ENCODE measurements around the gene MAN2B2. TPM values are rescaled to one million over a fixed set of nuclear protein-coding genes. Genes with fewer than 3 reads are reported as not detected.
A peak's percentile ranks its signal among the peaks of the same experiment; 100 is the strongest.

Gene MAN2B2
- total RNA-seq, 1 donor from 2014 or later = 5.2 TPM

DNA sequence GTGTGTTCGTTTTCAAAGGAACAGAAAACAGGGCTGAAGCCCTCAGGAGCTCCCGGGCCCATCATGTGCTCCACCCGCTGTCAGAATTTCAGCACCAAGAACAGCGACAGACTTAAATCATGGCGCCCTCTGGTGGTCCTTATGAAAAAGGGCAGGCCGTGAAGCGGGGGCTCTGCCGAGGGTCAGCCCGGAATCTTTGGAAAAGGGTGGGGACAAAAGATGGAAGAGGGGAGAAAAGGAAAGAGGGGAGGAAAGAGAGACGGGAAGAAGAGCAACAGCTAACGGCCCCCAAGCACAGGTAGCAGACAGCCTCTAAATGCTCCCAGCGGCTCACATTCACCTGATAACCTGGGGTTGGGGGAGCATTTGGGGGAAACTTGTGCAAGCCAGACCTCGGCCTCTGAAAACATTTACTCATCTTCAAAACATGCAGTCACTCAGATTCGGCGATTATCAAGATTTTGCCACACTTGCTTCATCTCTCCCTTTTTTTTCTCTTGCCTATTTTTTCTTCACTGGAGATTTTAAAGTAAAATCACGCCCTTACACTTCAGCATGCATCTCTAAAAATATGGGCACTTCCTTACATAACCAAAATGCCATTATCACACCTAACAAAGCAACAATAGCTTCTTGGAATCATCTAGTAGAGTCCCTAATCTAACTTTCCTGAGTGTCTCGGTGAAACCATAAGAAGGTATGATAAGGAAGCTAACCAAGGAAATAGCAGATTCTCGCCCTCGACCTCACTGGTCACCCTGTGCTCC, 28.1 kb upstream of the MAN2B2 start:
- DNase-seq = peak; percentile 37

DNA sequence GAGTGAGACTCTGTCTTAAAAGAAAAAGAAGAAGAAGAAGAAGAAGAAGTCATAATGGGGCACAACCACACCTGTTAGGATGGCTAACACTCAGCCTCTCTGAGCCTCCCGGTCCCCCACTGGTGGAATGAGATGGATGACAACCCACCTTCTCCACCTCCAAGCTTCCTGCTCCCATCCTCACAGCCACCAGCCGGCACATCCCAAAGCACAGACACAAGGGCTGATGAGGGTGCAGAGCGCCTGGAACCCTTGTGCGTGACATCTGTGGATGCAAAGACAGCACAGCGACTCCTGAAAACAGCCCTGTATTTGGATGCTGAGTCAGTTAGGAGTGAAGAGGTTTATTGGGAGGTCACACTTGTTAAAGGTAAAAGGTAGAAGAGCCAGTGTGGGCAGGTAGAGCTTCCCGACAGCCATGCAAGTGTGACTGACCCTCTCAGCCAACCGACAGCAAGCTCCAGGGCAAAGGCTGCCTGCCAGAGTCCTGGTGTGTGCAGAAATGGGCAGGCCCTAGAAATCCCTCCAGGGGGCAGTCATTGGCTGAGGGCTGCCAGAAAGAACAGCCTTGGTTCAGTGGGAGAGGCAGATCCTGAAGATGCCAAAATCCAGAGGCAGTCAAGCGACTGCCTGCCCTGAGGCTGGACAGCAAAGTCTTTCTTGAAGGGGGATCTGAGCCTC, 26.6 kb upstream of the MAN2B2 start:
- no peak for DNase-seq

DNA sequence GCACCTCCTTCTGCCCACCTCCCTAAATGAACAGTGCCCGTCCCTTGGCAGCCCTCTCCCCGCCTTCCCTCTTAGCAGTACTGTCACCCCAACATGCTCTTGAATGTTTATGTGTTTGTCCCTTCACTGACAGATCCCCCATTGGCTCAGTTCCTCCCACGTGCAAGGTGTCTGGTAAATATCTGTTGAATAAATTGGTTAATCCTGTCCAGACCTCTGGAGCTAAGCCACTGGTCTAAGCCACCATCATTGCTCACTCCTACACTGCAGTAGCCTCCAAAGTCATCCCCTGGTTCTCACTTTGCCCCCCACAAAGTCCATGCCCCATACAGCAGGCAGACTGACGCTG, 26.1 kb upstream of the MAN2B2 start:
- DNase-seq = no peak

DNA sequence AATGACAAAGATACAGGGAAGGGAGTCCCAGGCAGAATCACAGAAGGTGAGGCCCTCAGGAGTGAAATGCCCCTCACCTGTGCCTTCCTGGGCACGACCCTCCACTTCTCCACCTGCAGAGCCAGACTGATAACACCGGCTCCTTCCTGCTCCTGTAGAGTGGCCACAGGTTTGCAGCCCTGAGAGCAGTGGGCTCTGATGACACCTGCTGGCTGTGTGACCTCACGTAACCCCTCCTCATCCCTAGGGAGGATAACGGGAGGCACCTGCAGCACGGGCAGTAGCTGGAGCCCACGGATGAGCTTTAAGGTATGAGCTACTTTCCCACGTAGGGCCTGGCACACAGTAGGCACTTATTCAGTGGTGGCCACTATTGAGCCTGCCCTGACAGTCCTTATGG, 25.5 kb upstream of the MAN2B2 start:
- DNase-seq = no peak

DNA sequence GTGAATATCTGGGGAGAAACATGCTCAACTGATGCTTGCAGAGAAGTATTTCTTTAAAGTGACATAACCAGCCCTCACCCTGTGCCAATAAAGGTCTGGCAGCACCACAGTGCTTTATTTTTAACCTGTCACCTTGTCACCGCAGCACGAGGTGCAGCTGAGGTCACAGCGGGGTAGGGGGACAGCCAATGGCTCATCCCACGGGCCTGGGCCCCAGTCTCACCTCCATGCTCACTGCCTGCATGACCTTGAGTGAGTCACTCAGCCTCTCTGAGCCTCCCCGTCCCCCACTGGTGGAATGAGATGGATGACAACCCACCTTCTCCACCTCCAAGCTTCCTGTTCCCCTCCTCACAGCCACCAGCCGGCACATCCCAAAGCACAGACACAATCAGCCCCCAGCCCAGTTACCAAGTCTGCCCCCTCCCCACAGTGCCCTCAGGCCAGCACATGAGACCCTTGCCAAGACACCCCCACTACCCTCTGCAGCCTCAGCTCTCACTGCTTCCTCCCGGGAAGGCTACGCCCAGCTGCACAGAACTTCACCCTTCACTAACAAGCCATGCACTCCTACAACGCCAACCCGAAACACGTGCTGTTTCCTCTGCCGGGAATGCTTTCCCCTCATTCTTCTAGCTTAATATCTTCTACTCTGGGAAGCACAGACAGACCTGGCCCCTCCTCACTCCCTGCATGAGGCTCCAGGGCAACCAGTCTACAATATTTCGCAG, 24.9 kb upstream of the MAN2B2 start:
- no peak for DNase-seq

DNA sequence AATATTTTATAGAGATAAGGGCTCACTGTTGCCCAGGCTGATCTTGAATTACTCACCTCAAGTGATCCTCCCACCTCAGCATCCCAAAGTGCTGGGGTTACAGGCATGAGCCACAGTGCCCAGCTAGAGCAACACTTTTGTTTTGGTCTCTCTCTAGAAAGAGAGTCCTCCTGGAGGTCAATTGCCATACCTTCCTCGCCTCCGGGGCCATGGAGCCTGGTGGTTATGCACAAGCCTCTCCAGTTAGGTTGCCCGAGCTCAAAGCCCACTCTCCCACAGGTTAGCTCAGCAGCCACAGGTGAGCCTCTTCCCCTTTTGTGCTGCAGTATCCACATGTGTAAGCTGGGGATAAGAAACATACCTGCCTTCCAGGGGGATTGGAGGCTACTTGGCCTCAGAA, 24.2 kb upstream of the MAN2B2 start:
- no peak for DNase-seq

DNA sequence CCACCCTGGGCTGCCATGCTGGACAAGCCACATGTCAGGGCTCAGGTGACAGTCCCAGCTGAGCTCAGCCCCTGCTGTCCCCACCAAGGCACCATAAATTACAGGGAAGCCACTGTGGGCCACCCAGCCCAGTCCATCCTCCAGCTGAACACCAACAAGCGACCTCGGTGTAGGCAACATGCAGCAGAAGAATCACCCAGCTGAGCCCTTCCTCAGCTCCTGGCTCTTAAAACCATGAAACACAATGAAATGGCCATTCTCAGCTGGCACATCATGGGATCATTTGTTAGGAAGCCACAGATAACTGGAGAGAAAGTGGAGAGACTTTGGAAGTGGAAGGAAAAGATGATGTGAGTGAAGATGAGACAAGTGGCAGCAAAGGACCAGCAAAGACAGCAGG, 23.3 kb upstream of the MAN2B2 start:
- no peak for DNase-seq

DNA sequence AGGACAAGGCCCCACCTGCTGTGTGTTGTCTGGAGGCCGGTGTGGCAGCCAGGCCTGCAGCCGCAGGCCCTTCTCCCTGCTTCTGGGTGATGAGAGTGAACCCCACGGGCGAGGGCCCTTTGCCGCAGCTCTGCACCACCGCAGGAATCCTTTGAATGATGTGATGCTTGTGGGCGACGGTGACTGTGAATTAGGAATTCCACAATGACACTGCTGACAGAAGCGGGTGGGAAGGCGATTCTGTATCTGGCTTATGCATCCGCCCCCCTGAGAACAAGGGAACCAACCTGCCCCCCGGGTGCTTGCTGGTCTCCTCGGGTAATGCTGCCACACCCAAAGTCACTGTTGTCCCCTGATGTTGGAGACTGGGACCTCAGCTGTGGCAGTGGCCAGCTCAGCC, 19.5 kb upstream of the MAN2B2 start:
- no peak for DNase-seq

DNA sequence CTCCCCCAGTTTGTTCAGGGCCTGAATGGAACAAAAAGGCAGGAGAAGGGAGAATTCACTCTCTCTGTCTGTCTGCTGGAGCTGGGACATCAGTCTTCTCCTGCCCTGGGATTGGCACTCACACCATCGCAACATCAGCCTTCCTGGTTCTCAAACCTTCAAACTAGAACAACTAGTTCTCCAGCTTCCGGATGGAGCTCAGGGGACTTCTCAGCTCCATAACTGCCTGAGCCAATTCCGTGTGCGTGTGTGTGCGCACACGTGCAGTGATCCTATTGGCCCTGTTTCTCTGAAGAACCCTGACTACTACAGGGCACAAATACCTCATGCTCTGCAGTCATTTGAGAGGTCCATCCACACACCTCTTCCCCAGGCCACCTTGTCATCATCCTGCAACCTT, 18.7 kb upstream of the MAN2B2 start:
- no peak for DNase-seq

DNA sequence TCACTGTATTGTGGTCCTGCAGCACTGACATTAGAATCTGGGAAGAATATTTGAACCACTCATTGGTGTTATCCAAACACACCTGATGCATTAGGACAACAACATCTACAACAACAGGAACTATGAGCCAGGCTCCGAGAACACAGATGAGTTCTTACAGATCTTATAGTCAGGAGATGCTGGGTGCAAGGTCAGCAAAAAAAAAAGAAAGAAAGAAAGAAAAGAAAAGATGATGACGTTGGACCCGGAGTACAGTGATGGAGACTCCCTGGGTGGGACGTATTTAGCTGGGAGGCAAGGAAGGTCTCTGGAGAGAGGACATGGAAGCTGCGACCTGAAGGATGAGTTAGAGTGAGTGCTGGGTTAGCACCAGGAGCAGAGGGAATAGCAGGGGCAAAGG, 17.8 kb upstream of the MAN2B2 start:
- no peak for DNase-seq

DNA sequence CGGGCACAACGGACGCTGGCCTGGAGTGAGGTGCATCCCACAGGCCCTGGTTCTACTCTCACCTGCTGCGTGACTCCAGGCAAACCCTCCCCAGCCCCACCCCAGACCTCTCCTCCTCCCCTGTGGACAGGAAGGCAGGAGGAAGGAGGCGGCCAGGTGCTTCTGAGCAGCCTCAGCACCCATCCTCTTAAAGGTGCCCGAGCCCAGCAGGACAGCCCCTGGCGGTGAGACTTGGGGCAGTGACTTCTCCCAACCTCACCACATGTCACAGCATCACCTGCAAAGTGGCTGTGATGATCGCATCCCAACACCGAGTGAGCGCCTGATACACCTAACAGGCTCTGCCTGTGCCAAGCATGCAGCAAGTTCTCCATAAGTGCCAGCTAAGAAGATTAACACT, 17.1 kb upstream of the MAN2B2 start:
- no peak for DNase-seq

DNA sequence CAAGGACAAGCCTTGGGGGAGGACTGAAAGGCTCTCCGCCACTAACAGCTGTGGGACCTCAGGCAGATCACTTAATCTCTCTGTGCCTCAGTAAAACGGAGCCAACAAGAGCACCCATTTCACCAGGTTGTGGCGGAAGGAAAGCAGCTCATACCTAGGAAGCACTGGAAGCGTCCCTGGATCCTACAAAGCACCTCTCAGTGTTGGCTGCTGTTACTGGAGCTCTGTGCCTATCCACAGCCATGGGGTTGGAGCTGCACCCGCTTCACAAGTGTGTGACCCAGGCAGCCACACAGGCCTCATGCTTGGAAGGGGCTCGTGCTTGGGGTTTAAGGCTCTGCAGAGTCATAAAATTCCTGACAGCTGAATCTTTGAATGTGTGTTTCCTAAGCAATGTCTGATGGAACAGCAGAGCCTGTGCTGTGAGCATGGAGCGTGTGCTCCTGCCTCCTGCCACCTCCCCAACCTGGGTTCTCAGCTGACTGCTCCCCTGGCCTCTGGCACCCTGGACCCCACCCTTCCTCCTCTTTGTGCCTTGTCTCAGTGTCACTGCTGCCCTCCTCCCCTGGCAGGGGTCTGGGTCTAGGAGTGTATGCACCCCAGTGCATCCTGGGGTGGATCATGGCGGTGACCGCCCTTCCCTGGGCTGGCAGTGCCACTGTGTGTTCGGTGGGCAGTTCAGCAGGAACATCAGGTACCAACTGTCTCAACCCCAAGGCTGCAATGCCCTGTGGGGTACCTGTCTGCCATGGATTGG, 14.4 kb upstream of the MAN2B2 start:
- DNase-seq = no peak

DNA sequence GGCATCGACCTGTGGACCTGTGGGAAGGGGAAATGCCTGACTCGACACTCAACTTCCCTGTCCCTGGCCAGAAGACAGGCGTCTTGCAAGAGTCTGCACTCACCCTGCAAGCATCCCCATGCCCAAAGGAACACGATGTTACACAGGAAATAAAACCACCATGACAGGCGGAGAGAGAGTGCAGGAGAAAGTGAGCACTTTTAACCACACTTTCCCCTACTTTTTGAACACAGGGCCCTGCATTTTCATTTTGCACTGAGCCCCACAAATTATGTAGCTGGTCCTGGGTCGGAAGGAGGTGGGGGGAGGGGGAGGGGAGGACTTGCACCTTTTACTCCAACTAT, 13.8 kb upstream of the MAN2B2 start:
- DNase-seq = no peak

DNA sequence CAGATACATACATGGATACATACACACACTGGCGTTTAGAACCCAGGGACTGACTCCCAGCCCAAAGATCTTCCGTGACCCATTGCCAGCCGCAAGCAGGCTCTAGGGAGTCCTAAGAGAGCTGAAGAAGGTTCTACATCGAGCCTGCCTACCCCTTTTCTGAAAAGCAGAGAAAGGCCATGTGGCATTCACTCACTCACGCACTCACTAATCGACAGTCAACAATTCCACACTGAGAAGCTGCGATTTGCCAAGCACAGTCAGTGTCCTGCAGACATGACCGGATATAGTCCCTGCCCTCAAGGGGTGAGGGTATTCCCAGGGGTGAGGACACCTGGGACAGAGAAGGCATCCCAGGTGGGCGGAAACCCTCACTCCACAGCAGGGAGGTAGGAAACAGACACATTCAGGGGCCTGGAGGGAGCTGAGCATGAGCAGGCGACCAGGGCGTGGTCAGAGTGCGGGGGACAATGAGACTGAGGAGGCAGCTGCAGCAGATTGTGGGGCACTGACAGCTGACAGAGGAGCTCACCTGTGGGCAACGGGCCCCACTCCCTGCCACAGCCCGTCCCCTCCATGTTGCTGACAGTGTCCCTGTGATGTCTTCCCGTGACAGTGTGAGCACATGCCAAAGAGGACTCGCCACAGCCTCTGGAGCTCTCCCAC, 13.2 kb upstream of the MAN2B2 start:
- DNase-seq = no peak

DNA sequence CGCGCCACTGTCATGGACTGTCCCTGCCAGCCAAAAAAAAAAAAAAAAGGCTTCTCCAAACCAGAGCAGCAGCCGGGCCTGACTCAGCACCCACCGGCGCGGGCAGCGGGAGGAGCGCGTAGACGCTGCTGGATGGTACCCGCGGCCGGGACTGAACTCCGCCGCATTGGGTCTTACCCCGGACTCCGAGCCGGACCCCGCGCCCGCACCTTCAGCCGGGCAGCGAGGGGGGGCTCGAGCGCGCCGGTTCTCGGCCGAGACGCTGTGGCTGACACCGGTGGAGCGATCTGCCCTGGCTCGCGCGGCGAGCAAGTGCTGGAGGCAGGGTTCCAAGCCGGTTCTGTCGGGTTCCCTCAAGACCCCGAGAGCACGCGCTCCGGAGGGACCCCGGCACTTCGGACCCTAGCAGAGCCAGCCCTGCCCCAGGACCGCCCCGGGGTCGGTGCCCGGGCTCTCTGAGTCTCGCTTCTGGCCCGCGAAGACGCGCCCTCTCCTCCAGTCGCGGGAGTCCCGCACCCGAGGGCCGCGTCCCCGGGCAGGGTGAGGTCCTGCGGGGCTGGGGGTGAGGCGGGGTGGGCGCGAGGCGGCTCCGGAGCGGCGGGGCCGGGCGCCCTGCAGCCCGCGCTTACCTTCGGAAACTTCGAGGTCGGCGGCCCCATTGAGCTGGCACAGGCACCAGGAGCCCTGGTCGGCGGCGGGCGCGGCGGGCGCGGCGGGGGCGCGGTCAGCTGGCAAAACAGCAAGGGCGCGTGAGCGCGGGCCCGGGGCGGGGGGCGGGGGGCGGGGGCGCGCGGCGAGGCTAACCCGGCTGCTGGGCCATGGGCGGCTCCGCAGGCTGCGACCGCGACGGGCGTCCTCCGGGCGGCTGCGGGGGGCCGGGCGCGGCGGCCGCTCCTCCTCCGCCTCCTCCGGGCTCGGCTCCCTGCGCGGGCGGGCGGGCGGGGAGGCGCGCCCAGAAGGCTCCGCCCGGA, 11.8 kb upstream of the MAN2B2 start:
- DNase-seq = no peak

DNA sequence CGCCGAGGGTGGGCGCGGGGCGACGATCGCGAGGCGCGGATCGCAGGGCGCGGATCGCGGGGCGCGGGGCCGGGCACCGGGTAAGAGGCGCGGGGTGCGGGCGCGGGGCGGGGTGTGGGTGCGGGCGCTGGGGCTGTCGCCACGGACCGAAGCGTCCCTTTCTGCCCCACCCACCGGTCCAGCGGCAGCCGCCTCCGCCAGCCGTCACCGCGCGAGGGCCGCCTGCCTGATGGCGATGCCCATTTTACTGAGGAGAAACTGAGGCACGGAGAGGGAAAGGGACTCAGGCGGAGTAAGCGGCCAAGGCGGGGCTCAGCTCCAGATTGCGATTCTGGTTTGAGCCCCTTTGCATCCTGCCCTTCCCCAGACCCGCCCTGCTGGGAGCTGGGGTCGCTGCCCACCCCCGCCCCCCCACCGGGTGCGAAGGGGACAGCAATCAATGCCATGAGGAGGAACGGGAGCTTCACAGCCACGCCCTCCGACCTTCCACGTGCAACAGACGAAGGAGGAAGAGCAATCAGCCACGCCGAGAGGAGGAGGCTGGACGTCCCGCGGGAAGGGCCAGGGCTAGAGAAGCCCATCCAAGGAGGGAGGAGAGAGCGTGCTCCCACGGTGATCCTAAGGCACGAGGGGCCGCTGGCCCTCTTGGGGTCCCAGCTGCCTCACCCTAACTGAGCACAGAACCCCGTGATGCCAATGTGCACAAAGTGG, 10.9 kb upstream of the MAN2B2 start:
- DNase-seq = no peak

DNA sequence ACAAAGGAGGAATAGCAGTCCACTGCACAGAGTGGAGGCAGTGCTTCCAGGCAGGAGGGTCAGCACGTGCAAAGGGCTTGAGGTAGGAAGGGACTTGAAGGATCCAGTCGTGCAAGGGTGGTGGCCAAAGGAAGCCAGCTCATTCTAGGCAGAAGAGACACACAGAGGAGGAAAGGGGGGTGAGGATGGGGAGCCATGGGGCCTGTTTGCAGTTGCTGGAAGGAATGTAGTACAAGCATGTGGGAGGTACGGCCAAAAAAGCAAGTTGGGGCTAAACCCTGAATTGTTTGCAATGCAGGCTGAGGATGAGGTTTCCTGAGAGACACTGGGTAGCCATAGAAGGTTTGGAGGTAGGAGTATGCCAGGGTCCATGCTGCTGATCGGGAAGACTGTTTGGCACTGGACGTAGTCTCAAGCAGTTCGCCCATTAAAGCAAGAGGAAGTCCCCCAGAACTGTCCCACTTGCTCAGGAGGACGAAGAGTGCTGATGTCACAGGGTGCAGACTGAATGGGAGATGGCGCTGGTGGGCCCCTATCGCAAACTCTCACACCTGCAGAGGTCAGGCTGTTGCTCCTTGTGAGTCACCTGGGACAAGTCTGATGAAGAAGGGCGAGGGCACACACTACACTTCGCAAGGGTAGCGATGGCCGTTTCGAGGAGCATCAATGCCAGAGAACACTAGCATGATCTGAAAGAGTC, 9.1 kb upstream of the MAN2B2 start:
- DNase-seq = no peak

DNA sequence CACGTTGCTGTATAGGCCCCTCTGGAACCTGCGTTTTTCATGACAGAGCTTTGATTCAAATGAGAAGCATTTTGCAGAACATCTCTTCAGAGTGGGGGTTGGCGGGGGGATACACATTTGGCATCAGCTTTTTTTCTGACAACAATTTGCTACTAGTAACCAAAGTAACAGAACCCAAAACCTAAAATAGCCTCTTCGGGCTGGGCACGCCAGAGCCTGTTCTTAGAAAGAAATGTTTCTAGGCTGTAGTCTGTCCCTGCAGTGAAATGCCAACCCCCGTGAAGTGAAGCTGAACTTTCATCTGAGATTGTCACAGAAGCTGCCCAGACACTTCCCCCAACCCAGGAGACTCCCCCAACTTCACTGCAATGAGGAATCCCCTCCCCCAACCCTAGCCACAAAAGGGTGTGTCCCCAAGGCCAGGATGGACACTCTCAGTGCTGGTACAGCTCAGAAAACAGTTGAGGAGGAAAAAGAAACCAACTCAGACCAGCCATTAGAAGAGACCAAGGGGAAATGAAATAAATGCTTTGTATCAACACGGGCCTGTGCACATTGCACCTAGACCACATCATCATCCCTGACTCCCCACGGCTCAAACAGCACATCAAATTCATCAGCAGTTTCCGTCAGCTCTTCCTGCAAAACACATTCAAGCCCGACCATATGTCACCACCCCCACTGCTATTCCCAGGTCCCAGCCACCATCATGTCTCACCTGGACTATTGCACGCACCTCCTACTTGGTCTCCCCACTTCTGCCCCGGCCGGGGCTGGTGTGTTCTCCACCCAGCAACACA, 8.4 kb upstream of the MAN2B2 start:
- no peak for DNase-seq

DNA sequence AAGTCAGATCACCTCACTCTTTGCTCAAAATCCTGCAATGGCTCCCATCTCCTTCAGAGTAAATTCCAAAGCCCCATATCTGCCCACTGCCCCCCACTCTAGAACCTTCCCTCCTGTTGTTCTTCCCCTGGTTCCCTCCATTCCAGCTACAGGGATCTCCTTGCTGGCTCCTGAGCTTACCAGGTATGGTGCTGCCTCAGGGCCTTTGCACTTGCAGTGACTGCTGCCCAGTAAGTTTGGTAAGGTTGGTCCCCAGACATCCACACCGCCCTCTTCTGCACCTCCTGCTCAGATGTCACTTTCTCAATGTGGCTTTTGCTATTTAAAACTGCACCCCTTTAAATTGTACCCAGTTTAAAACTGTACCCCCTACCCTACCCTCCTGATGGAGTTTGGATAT, 7.8 kb upstream of the MAN2B2 start:
- DNase-seq = no peak
